ENCODE measurements around the gene TRIM45. TPM values are rescaled to one million over a fixed set of nuclear protein-coding genes. Genes with fewer than 3 reads are reported as not detected.

The TRIM45 gene
- total RNA-seq, 1 experiment from 2014 or later: 3.2 TPM

- Histone ChIP-seq H3K27me3 (replicated peaks; ENCODE audit: insufficient read depth, low read depth, low read length, poor library complexity) (no peaks in the 10 kb centered on the region), H3K9me3 (ENCODE audit: low read depth, low read length, poor library complexity, severe bottlenecking) (no peaks in the 10 kb centered on the region), H3K4me3 (ENCODE audit: low read depth, low read length, poor library complexity, severe bottlenecking) (no peak overlapping the region), H3K27ac (ENCODE audit: low read depth, low read length, poor library complexity, severe bottlenecking) (no peak overlapping the region), H3K4me1 (ENCODE audit: insufficient read depth, low read length, poor library complexity, severe bottlenecking) (no peaks in the 10 kb centered on the region), H3K36me3 (ENCODE audit: insufficient read depth, low read length, poor library complexity, severe bottlenecking) (no peaks in the 10 kb centered on the region)
- intact Hi-C loops (cut with micrococcal nuclease; ENCODE audit: unreplicated experiment): no loop called here
- no peak for DNase-seq (ENCODE audit: low spot score)
- no TSS peak for BruUV-seq (replicated peaks)
- ChIA-PET CTCF (no interaction called here), POLR2A (ENCODE audit: low non-redundant PET) (no interaction called here)
- no peak for TF ChIP-seq CTCF (conservative IDR thresholded peaks at IDR 0.05; ENCODE audit: low read depth, low read length)
- no peak for TF ChIP-seq EZH2 (IDR thresholded peaks at IDR 0.05; ENCODE audit: borderline replicate concordance, low read depth, low read length, poor library complexity, severe bottlenecking)
Measured at GRCh38 chr1:117137281-117137855, 15.8 kb upstream of the TRIM45 start.

GRCh38 chr1:117136749-117137148, 15.2 kb upstream of the TRIM45 start:
- intact Hi-C loops (cut with micrococcal nuclease; ENCODE audit: unreplicated experiment): no loop called here
- POLR2A ChIA-PET (ENCODE audit: low non-redundant PET): no interaction called here
- Histone ChIP-seq H3K9me3 (ENCODE audit: low read depth, low read length, poor library complexity, severe bottlenecking) (no peaks in the 10 kb centered on the region), H3K27me3 (replicated peaks; ENCODE audit: insufficient read depth, low read depth, low read length, poor library complexity) (no peaks in the 10 kb centered on the region), H3K27ac (ENCODE audit: low read depth, low read length, poor library complexity, severe bottlenecking) (no peak overlapping the region), H3K36me3 (ENCODE audit: insufficient read depth, low read length, poor library complexity, severe bottlenecking) (no peaks in the 10 kb centered on the region), H3K4me3 (ENCODE audit: low read depth, low read length, poor library complexity, severe bottlenecking) (no peak overlapping the region), H3K4me1 (ENCODE audit: insufficient read depth, low read length, poor library complexity, severe bottlenecking) (no peaks in the 10 kb centered on the region)
- CTCF ChIA-PET: no interaction called here
- TF ChIP-seq EZH2 (IDR thresholded peaks at IDR 0.05; ENCODE audit: borderline replicate concordance, low read depth, low read length, poor library complexity, severe bottlenecking) (no peak), CTCF (conservative IDR thresholded peaks at IDR 0.05; ENCODE audit: low read depth, low read length) (no peak)
- no TSS peak for BruUV-seq (replicated peaks)
- no peak for DNase-seq (ENCODE audit: low spot score)

- no peak for TF ChIP-seq EZH2 (IDR thresholded peaks at IDR 0.05; ENCODE audit: borderline replicate concordance, low read depth, low read length, poor library complexity, severe bottlenecking)
- TF ChIP-seq CTCF (conservative IDR thresholded peaks at IDR 0.05; ENCODE audit: low read depth, low read length): no peak
- Histone ChIP-seq H3K36me3 (ENCODE audit: insufficient read depth, low read length, poor library complexity, severe bottlenecking) (no peaks in the 10 kb centered on the region), H3K27ac (ENCODE audit: low read depth, low read length, poor library complexity, severe bottlenecking) (no peak overlapping the region), H3K9me3 (ENCODE audit: low read depth, low read length, poor library complexity, severe bottlenecking) (no peaks in the 10 kb centered on the region), H3K27me3 (replicated peaks; ENCODE audit: insufficient read depth, low read depth, low read length, poor library complexity) (no peaks in the 10 kb centered on the region), H3K4me3 (ENCODE audit: low read depth, low read length, poor library complexity, severe bottlenecking) (no peak overlapping the region), H3K4me1 (ENCODE audit: insufficient read depth, low read length, poor library complexity, severe bottlenecking) (no peaks in the 10 kb centered on the region)
- POLR2A ChIA-PET (ENCODE audit: low non-redundant PET): no interaction called here
- DNase-seq (ENCODE audit: low spot score): no peak
- intact Hi-C loops (cut with micrococcal nuclease; ENCODE audit: unreplicated experiment): no loop called here
- CTCF ChIA-PET: no interaction called here
- BruUV-seq (replicated peaks): no TSS peak
Measured at GRCh38 chr1:117135329-117135728, 13.8 kb upstream of the TRIM45 start.
